ENCODE measurements around the gene HOXD12. TPM values are rescaled to one million over a fixed set of nuclear protein-coding genes. Genes with fewer than 3 reads are reported as not detected.

HOXD12 gene
- total RNA-seq, 2 donors from 2014 or later = not detected

DNA sequence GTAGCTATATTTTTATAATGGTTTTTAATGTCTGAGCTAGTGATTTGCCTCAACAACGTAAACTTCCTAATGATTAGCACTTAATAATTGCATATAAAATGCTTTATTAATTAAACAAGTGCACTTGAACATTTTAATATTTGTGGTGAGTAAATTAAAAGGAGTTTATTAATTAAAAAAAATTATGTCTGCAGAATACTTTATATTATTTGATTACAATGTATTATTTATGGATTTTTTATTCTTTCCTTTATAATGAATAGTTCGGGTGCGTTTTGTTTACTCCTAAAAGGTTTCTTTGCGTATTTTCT lies 32.2 kb downstream of the HOXD12 start:
- H3K4me3 ChIP-seq = peak overlapping the region; percentile 85
- no peak overlapping the region for H3K27ac ChIP-seq
- no peak for DNase-seq (ENCODE audit: low spot score)
- ATAC-seq (ENCODE audit: insufficient number of reproducible peaks, low FRiP score, low read depth) = no peak
- H3K4me1 ChIP-seq (ENCODE audit: control insufficient read depth in 1 of 2, low read depth in 2 of 2) = peaks cover 12 to 46% of the 10 kb centered on the region in 2 donors
- no peaks in the 10 kb centered on the region for H3K27me3 ChIP-seq (replicated peaks; ENCODE audit: insufficient read depth)
- H3K36me3 ChIP-seq = no peaks in the 10 kb centered on the region
- TF ChIP-seq, protein P1, sequence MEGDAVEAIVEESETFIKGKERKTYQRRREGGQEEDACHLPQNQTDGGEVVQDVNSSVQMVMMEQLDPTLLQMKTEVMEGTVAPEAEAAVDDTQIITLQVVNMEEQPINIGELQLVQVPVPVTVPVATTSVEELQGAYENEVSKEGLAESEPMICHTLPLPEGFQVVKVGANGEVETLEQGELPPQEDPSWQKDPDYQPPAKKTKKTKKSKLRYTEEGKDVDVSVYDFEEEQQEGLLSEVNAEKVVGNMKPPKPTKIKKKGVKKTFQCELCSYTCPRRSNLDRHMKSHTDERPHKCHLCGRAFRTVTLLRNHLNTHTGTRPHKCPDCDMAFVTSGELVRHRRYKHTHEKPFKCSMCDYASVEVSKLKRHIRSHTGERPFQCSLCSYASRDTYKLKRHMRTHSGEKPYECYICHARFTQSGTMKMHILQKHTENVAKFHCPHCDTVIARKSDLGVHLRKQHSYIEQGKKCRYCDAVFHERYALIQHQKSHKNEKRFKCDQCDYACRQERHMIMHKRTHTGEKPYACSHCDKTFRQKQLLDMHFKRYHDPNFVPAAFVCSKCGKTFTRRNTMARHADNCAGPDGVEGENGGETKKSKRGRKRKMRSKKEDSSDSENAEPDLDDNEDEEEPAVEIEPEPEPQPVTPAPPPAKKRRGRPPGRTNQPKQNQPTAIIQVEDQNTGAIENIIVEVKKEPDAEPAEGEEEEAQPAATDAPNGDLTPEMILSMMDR (IDR thresholded peaks at IDR 0.05) = no peak
- H3K9me3 ChIP-seq = no peaks in the 10 kb centered on the region

DNA sequence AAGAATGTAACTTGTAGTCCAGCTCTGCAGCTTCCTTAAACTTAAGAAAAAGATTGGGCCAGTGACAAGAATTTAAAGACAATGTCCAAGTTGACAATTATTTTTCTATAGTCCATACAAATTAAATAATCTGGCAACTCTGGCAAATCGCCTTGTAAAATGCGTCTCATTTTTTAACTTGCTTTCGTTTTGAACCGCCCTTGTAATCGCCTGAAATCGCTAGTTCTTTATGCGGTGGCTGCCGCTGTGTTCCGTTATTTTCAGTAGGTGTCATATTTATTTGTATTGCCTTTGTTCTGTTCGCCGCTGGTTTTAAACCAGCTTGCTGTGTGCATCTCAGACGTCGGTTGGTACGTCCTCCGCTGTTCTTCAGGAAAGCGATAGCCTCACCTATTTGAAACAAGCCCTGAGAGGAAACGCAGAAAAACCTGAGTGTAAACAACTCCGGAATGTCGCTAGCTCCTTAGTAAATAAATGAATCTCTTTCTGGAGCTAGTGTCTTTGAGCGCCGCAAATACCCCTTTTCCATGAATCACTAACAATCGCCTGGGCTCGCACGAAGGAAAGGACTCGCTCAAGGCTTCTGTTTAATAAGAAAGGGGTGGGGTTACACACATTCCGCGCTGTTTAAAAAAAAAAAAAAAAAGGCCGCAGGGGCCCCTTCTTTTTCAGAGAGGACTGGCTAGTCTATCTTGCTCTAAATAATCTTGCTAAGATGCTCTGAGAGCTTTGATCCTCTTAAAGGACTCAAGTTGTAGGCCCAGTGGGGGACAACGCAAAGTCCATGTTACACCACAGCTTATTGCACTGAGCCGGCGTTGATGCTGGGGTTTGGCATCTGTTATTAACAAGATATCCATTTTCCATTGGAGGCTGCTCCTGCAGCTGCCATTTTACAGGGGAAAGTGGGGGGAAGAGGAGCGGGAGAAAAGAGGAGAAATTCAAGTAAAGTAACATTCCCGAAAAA lies 32.9 kb downstream of the HOXD12 start:
- DNase-seq (ENCODE audit: low spot score) = no peak
- no peaks in the 10 kb centered on the region for H3K36me3 ChIP-seq
- no peak overlapping the region for H3K27ac ChIP-seq
- no peaks in the 10 kb centered on the region for H3K27me3 ChIP-seq (replicated peaks; ENCODE audit: insufficient read depth)
- TF ChIP-seq, protein P1 (IDR thresholded peaks at IDR 0.05) = no peak
- H3K4me1 ChIP-seq (ENCODE audit: control insufficient read depth in 1 of 2, low read depth in 2 of 2) = peaks cover 12 to 45% of the 10 kb centered on the region in 2 donors
- no peak for ATAC-seq (ENCODE audit: insufficient number of reproducible peaks, low FRiP score, low read depth)
- peak overlapping the region; percentile 28 for H3K4me3 ChIP-seq
- no peaks in the 10 kb centered on the region for H3K9me3 ChIP-seq

DNA sequence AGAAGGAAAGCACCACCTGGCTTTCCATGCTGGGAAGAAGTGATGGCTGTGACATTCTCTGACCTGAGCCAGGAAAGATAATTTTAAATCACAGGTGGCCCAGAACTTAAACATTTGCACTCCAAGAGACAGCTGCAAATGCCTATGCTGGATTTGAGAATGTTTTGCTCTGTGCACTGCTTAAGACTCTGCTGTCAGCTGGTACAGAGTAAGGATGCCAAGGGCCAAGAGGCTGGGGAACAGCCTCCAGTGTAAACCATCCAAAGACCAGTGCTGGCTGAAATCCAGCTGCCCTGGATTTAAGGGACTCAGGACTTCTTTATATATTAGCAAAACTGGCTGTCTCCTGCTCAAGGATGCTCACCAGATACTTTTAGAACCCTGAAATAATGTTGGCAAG lies 33.8 kb downstream of the HOXD12 start:
- H3K27ac ChIP-seq = no peak overlapping the region
- TF ChIP-seq, protein P1 (IDR thresholded peaks at IDR 0.05) = no peak
- no peaks in the 10 kb centered on the region for H3K27me3 ChIP-seq (replicated peaks; ENCODE audit: insufficient read depth)
- H3K9me3 ChIP-seq = no peaks in the 10 kb centered on the region
- DNase-seq (ENCODE audit: low spot score) = no peak
- H3K4me1 ChIP-seq (ENCODE audit: control insufficient read depth in 1 of 2, low read depth in 2 of 2) = peaks cover 12 to 44% of the 10 kb centered on the region in 2 donors
- H3K36me3 ChIP-seq = no peaks in the 10 kb centered on the region
- no peak overlapping the region for H3K4me3 ChIP-seq
- no peak for ATAC-seq (ENCODE audit: insufficient number of reproducible peaks, low FRiP score, low read depth)

DNA sequence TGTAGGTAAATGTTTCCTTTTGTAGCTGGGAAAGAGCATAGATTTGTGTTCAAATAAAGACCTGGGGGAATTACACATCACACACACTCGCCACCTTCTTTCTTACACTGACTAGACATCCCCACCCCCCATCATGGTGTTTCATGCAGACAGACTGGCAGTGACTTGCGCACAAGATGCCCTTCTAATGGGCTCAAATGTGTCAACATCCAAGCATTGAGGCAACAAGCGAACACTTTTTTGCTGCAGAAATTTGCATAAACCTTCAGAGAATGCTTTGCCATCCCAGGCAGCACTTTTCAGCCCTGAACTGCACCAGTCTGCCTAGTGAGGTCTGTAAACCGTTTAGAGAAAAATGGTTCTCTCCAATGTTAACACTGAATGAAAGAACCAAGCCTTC lies 34.4 kb downstream of the HOXD12 start:
- Histone ChIP-seq H3K4me1 (ENCODE audit: control insufficient read depth in 1 of 2, low read depth in 2 of 2) (peaks cover 12 to 37% of the 10 kb centered on the region in 2 donors), H3K36me3 (no peaks in the 10 kb centered on the region), H3K4me3 (no peak overlapping the region), H3K27ac (no peak overlapping the region), H3K9me3 (no peaks in the 10 kb centered on the region), H3K27me3 (replicated peaks; ENCODE audit: insufficient read depth) (no peaks in the 10 kb centered on the region)
- TF ChIP-seq, protein P1 (IDR thresholded peaks at IDR 0.05) = no peak
- DNase-seq (ENCODE audit: low spot score) (no peak), ATAC-seq (ENCODE audit: insufficient number of reproducible peaks, low FRiP score, low read depth) (no peak)

DNA sequence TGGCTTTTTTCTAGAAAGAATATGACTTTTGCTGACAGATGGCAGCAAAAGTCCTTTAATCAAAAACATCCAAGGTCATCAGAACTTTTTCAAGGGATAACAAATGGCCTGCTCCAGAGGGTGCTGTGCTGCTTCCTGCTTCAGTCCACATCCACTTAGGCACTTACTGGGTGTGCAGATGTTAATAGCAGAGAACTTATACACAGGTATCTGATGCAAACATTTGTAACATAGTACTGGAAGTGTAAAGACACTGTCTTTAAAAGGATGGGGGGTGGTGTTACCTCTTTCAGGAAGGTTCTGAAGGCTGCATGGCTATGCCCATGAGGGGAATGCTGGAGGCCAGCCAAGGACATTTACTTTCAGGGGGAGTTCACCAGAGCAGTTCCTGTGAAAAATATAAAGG lies 35.4 kb downstream of the HOXD12 start:
- TF ChIP-seq, protein P1 (IDR thresholded peaks at IDR 0.05) = no peak
- no peaks in the 10 kb centered on the region for H3K27me3 ChIP-seq (replicated peaks; ENCODE audit: insufficient read depth)
- no peak for ATAC-seq (ENCODE audit: insufficient number of reproducible peaks, low FRiP score, low read depth)
- H3K4me1 ChIP-seq (ENCODE audit: control insufficient read depth in 1 of 2, low read depth in 2 of 2) = peaks cover 13 to 34% of the 10 kb centered on the region in 2 donors
- peak overlapping the region in 1 of 2 donors; percentile 88 for H3K27ac ChIP-seq
- DNase-seq (ENCODE audit: low spot score) = no peak
- H3K9me3 ChIP-seq = no peaks in the 10 kb centered on the region
- H3K4me3 ChIP-seq = no peak overlapping the region
- H3K36me3 ChIP-seq = no peaks in the 10 kb centered on the region
